CD4-positive, alpha-beta T cell treated with Interleukin-4 for 4 hours (primary cell): Measurements from ENCODE around the gene FBXL2.

Source experiments
- DNase-seq: peaks from one replicate; pipeline ENCODE4 v3.0.0-alpha.2; 2020

Gene FBXL2, protein sequence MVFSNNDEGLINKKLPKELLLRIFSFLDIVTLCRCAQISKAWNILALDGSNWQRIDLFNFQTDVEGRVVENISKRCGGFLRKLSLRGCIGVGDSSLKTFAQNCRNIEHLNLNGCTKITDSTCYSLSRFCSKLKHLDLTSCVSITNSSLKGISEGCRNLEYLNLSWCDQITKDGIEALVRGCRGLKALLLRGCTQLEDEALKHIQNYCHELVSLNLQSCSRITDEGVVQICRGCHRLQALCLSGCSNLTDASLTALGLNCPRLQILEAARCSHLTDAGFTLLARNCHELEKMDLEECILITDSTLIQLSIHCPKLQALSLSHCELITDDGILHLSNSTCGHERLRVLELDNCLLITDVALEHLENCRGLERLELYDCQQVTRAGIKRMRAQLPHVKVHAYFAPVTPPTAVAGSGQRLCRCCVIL

GRCh38 chr3:33277193-33277882 lies at the start of gene FBXL2:
Gene FBXL2 (plus strand): TSS chr3:33277442. CDS start chr3:33277513, 71 bp downstream.
- DNase-seq: no peak

GRCh38 chr3:33229066-33229465 lies 48.2 kb upstream of the FBXL2 start:
- no peak for DNase-seq

DNA sequence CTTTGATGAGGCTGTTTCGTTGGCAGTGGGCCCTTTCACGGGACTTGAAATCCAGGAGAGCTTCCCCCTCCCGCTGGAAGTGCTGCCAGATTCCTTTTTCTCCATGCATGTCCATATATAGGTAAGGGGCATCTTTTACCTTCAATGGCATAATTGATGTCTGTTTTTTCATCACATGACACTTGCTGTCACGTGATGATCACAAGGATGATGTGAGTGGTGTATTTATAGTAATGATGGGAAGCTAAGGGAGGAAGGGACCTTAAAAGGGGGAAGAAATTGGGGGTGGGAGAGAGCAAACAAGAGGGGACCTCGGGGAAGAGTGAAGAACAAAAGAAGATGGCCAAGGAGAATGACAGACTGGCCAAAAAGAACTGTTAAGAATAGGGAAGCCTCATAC lies 47.3 kb upstream of the FBXL2 start:
- no peak for DNase-seq

DNA sequence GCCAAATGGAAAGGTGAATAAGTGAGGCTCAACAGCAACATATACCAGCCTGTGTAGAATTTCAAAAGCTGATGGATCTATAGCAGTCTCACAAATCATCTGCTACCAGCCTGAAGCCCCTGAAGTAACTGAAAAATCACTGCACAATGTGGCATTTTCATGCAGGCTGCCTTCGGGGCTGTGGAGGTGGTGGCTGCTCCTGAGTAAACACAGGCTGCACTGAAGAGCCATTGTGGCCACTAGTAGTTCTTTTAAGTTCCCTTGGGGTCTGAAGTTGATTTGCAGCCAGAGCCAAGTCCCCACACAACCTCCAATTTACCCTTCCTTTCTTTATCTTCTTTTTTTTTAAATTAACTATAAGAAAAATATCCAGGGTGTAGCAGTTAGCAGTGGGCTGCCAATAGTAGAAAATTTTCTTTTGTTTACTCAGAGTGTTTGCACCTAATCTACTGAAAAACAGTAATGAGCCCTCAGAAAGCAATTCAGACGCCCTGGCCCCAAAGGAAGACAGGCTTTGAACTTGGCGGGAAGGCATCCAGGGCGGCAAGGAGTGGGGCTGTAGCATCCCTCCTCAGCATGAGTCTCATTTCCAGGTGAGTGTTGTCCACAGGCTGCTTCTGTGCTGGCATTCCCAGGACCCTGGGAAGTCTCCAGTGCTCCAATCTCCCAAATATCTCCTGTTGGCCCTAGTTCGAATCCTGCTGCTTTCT lies 45.3 kb upstream of the FBXL2 start:
- DNase-seq: no peak

GRCh38 chr3:33233884-33234283 lies 43.4 kb upstream of the FBXL2 start:
- DNase-seq: no peak

DNA sequence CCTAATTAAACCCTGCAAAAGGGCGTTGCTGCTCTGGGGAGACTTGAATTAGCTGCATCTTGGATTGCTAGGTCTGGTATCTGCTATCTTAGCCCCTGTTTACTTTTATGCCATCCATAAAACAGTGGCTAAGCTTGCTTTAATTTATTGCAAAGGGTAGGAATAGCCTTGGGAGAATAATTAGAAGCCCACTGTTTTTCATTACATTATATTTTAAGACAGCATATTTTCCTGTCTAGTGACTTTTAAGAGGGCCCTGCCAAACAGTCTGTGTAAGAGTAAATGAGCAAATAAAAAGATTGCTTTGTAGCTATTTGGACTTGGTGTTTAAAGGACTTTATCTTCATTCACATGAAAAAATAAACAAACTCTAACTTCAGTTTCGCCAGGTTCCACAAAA lies 41.2 kb upstream of the FBXL2 start:
- no peak for DNase-seq

GRCh38 chr3:33237439-33237838 lies 39.8 kb upstream of the FBXL2 start:
- no peak for DNase-seq

DNA sequence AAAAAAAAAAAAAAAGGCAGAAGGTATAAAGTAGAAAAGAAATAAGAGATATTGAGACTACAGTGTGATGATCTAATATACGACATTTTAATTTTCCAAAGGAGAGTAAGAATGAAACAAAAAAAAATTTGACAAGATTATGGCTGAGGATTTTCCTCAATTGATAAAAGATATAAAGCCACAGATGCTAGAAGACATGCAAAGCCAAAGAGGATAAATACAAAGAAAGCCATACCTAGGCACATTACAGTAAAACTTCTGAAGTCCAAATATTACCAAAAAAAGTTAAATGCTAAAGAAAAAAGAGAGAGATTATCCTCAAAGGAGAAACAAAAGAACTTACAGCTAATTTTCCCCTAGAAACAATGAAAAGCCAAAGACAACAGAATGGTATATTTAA lies 38.3 kb upstream of the FBXL2 start:
- no peak for DNase-seq

DNA sequence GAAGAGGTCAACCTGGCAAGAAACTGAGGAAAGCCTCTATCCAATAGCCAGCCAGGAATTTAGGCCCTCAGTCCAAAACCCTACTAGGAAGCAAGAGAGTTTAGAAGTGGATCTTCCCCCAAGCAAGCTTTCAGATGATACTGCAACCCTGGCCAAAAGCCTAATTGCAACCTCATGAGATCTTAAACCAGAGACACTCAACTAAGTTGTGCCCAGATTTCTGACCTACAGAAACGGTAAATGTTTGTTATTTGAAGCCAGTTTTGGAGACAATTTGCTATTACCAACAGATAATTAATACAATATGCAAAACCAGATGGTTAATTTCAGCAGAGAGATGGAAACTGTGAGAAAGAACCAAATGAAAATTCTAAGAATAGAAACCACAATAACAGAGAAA lies 37.0 kb upstream of the FBXL2 start:
- DNase-seq: no peak

- no peak for DNase-seq
Measured at GRCh38 chr3:33246786-33247185, 30.5 kb upstream of the FBXL2 start.

- no peak for DNase-seq
Measured at GRCh38 chr3:33250712-33251111, 26.5 kb upstream of the FBXL2 start.

GRCh38 chr3:33256249-33256648 lies 21.0 kb upstream of the FBXL2 start:
- DNase-seq: no peak

DNA sequence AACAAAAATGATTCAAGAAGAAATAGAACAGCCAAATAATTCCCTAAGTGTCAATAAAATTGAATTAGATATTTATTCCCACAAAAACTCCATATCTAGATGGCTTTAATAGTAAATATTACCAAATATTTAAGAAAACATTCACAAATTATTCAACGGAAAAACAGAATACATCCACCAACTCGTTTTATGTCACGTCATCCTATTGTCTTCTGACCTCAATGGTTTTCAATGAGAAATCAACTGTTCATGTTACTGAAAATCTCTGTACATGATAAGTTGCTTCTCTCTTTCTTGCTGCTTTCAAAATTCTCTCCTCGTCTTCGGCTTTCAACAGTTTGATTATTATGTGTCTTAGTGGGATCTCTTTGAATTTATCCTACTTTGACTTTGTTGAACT lies 17.1 kb upstream of the FBXL2 start:
- no peak for DNase-seq

GRCh38 chr3:33269385-33269784 lies 7.9 kb upstream of the FBXL2 start:
- DNase-seq: no peak

DNA sequence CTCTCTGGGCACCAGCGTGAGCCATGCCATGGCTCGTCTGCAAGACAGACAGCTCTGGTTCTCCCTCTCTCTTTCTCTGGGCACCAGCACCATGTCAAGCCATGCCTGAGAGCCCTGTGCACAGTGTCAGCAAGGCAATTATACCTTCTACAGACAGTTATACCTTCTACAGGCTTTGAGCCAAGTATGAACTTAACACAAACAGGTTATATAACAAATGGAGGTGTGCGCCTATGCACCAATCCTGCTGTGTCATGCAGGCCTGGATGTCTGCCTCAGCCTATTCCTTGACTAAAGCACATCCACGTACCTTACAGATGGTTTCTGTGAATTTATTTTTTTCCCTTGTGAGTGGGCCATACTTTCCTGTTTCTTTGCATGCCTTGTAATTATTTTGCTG lies 5.9 kb upstream of the FBXL2 start:
- no peak for DNase-seq

- DNase-seq: no peak
Measured at GRCh38 chr3:33273628-33274027, 3.6 kb upstream of the FBXL2 start.

- DNase-seq: no peak
Measured at GRCh38 chr3:33278163-33278562, 921 bp downstream of the FBXL2 start.

GRCh38 chr3:33287672-33288282 lies 10.5 kb downstream of the FBXL2 start:
- no peak for DNase-seq

- DNase-seq: no peak
Measured at GRCh38 chr3:33299395-33300081, 22.3 kb downstream of the FBXL2 start.

DNA sequence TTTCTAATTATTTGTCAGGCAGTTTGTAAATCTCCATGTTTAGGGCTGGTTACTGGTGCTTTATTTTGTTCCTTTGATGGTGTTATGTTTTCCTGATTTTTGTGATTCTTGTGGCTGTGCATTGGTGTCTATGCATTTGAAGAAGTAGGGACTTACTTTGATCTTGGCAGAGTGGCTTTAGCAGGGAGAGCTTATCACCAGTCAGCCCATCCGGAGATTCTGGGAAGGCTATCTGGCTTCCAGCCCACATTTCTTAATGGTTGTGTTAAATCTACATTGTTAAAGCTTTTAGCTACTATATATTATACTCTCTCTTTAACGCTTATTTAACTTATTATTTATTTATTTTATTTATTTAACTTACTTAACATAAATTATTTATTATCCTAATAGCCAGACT lies 35.1 kb downstream of the FBXL2 start:
- no peak for DNase-seq

- no peak for DNase-seq
Measured at GRCh38 chr3:33313331-33313730, 36.1 kb downstream of the FBXL2 start.

DNA sequence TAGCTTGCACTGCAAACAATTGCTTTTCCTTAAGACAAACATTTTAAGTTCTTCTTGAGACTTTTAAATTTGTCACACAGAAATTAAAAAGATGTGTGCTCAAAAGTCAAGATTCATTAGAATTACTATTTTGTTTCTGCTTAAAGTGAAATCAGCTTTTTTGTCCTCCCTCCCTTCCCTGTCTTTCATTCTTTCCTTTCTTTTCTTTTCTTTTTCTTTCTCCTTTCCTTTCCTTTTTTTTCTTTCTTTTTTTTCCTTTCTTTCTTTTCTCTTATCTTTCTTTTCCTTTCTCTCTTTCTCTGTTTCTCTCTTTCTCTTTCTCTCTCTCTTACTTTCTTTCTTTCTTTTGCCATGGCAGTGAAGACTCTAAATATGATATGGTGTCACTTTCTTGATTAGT lies 37.8 kb downstream of the FBXL2 start:
- DNase-seq: no peak

GRCh38 chr3:33315826-33316225 lies 38.6 kb downstream of the FBXL2 start:
- DNase-seq: no peak
